NCI-H1092 (cell line): ENCODE results near the gene CEP112.
"Not testable (repeated sequence)": the region's sequence is repeated elsewhere in the genome, so short reads cannot be mapped to it uniquely, and the experiment has no call there.

Experiments used
- DNase-seq: peaks from one replicate; lab custom pipeline; 2025; lab: John Stamatoyannopoulos, UW

CEP112 gene

GRCh38 chr17:65823713-65824112 lies 368.2 kb downstream of the CEP112 start:
- DNase-seq, result no peak

GRCh38 chr17:65820811-65821210 lies 371.1 kb downstream of the CEP112 start:
- DNase-seq, result no peak

- no peak for DNase-seq
Measured at GRCh38 chr17:65820306-65820705, 371.6 kb downstream of the CEP112 start.

DNA sequence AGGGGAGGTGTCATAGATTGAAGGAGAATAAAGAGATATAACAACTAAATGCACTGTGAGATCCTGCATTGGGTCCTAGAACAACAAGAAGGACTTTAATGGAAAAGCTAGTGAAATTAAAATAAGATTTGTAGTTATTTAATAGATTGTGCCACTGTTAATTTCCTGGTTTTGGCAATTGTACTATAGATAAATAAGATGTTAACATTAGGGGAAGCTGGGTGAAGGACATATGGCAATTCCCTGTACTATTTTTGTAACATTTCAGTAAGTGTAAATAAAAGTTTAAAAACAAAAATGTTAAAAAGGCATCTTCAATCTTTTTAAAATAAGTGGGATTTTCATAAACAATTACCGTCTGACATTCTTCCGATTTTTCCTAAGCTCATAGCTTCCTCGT lies 372.1 kb downstream of the CEP112 start:
- DNase-seq, result no peak

DNA sequence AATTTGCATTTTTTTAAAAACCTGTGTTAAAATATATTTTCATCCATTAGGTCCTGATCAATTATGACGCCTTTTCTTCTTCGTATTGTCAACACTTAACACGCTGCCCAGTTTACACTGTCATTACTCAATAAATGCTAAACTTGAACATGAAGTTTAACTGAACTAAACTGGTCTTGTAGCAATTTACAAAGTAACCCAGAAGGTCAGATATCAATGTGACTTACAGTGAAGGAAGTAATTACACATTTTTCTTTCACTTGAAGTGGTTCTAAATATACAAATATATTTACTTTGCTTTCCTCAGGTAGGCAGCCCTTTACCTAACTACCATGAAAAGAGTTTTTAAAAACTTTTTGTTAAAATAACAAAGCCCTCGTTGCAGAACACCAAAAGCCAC lies 374.0 kb downstream of the CEP112 start:
- DNase-seq, result no peak

DNA sequence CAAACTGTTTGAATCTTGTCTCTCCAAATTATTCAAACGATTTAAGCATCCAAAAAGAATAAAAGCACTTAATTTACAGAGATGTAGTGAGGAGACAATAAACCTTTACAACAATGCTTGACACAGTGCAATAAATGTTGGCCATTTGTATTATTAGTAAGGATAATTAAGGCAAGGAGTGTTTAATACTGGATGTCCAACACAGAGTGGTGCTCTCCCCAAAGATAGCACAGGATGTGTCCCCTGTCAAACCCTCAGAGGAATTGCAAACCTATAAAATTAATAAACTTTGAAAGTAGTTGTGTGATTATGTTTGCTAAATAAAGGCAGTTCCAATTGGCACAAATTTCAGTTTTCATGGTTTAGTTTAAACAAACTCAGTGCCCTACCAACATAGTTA lies 377.5 kb downstream of the CEP112 start:
- DNase-seq, result no peak

GRCh38 chr17:65813306-65813705 lies 378.6 kb downstream of the CEP112 start:
- no peak for DNase-seq

GRCh38 chr17:65811043-65811442 lies 380.9 kb downstream of the CEP112 start:
- no peak for DNase-seq

DNA sequence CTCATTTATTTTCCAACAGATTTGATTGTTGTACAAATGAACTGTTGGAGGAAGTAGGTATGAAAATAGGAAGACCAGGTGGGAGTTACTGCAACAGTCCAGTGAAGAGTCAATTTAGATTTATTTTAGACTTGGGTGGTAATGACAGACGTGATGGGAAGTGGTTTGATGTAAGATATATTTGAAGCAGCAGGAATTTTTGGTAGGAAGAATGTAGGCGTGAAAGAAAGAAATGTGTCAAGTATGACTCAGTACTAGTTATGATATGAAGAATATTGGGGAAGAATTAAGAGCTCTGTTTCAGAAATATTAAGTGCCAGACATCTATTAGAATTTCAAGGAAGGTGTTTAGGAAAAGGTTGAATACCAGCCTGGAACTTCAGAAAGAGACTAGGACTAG lies 382.6 kb downstream of the CEP112 start:
- no peak for DNase-seq

DNA sequence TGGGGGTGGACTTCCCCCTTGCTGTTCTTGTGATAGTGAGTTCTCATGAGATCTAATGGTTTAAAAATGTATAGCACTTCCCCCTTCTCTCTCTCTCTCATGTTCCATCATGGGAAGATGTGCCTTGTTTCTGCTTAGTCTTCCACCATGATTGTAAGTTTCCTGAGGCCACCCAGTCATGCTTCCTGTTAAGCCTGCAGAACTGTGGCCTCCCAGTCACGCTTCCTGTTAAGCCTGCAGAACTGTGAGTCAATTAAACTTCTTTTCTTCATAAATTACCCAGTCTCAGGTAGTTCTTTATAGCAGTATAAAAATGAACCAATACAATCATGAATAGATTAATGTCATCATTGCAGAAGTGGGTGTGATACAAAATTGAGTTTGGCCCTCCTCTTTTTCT lies 383.4 kb downstream of the CEP112 start:
- not testable (repeated sequence) for DNase-seq

GRCh38 chr17:65807361-65807760 lies 384.6 kb downstream of the CEP112 start:
- DNase-seq, result no peak

- no peak for DNase-seq
Measured at GRCh38 chr17:65801513-65801912, 390.4 kb downstream of the CEP112 start.

GRCh38 chr17:65800655-65801054 lies 391.3 kb downstream of the CEP112 start:
- DNase-seq, result no peak

- DNase-seq, result no peak
Measured at GRCh38 chr17:65799869-65800268, 392.1 kb downstream of the CEP112 start.

- DNase-seq, result no peak
Measured at GRCh38 chr17:65799454-65799853, 392.5 kb downstream of the CEP112 start.

- no peak for DNase-seq
Measured at GRCh38 chr17:65797809-65798208, 394.1 kb downstream of the CEP112 start.

- no peak for DNase-seq
Measured at GRCh38 chr17:65797101-65797500, 394.8 kb downstream of the CEP112 start.

DNA sequence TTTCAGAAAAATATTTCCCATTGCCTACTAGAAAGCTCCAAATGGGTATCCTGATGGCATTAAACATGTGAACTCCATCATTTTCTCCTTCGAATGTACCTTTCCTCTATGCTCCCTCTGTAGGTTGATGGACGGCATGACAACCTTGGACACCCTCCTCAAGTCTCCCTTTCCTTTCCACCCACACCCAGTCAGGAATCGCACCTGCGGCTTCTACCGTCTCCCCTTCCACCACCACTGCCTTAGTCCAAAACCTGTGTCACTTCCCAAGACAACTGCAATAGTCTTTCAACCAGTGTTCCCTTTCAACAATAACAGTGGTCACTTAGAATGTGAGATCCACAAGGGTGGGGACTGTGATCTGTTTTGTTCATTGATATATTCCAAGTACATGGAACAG lies 397.4 kb downstream of the CEP112 start:
- no peak for DNase-seq

DNA sequence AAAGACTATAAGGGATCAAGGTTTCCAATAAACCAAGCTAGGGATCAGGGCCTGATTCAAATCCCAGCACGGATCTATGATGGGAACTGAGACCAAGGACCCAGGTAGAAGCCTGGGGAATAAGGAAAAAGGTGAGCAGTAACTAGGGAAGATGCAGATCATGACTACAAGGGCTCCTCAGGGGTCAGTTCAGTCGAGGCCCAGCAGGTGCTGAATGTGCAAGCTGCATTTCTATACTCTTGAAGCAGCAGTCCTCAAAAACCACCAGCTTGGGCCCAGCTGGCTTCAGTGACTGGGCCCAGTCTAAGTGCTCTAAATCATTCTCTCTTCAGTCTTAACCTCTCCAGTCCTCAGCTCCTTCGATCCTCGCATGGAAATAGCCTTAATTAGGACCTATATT lies 401.7 kb downstream of the CEP112 start:
- no peak for DNase-seq

DNA sequence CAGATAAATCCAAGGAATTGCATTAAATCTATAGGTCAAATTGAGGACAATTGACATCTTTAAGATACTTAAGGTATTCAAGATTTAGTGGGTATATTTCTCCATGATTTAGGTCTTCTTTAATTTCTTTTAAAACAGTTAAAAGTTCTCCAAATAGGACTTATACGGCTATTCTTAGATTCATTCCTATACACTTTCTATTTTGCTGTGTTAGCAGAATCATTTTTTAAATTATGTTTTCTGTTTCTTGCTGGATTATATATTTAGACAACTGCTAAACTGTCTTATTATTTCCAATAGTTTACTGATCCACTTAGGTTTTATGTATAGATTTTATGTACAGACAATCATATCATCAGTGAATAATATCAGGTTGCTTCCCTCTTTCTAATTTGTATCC lies 404.4 kb downstream of the CEP112 start:
- DNase-seq, result no peak

DNA sequence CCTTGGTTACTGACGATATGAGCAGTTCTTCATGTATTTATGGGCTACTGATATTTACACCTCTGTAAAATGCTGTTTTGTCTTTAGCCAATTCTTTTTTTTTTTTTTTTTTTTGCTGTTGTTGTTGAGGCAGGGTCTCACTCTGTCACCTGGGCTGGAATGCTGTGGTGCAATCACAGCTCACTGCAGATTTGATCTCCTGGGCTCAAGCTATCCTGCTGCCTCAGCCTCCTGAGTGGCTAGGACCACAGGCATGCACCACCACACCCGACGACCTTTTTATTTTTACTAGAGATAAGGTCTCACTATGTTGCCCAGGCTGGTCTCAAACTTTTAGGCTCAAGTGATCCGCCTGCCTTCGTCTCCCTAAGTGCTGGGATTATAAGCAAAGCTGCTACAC lies 405.5 kb downstream of the CEP112 start:
- no peak for DNase-seq

DNA sequence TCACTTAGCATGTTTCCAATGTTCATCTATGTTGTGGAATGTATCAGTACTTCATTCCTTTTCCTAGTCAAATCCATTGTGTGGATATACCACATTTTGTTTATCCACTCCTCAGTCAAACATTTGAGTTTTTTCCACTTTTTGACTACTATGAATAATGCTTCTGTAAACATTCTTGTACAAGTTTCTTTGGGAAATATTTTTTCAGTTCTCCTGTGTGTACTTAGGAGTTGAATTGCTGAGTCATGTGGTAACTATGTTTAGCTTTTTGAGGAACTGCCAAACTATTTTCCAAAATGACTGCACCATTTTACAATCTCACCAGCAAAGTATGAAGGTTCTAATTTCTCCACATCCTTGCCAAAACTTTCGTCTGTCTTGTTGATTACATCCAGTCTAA lies 406.8 kb downstream of the CEP112 start:
- no peak for DNase-seq

DNA sequence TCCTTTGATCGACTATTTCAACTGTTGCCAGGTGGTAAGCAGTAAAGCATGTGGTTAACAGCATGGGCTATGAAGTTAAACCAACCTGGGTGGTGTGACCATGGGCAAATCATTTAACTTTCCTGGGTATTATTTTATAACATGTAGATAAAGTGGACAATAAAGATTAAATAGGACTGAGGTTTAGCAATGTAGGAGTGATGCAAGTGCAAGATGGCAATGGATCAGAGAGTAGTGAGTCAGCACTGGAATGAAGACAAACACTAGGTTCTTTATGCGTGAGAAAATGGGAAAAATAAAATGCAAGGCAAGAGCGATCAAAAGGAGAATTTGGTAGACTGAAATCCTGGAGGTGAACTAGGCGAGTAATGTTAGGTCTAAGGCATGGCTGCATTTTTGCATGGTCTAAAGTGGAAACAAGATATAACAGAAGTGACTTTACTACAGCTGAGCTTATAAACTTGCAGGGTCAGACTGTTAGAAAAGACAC lies 408.0 kb downstream of the CEP112 start:
- DNase-seq, result no peak

- DNase-seq, result not testable (repeated sequence)
Measured at GRCh38 chr17:65782104-65782706, 409.7 kb downstream of the CEP112 start.

- no peak for DNase-seq
Measured at GRCh38 chr17:65780111-65780510, 411.8 kb downstream of the CEP112 start.
